BLaER1 (cell line): Measurements from ENCODE around the gene SPCS2.
"Not testable (repeated sequence)": the region's sequence is repeated elsewhere in the genome, so short reads cannot be mapped to it uniquely, and the experiment has no call there.

ENCODE experiments used
- H3K27ac ChIP-seq: shearing (Covaris generic); formaldehyde crosslinking; 2 replicates; pipeline ENCODE4 v1.8.1; 2022
- H3K27me3 ChIP-seq: shearing (Covaris generic); formaldehyde crosslinking; 2 replicates; pipeline ENCODE4 v1.8.1; 2022
- H3K36me3 ChIP-seq: shearing (Covaris generic); formaldehyde crosslinking; 2 replicates; pipeline ENCODE4 v1.8.1; 2022
- H3K4me1 ChIP-seq: shearing (Covaris generic); formaldehyde crosslinking; 2 replicates; pipeline ENCODE4 v1.8.1; 2022
- H3K4me2 ChIP-seq: shearing (Covaris generic); formaldehyde crosslinking; 2 replicates; pipeline ENCODE4 v1.8.1; 2022
- H3K4me3 ChIP-seq: shearing (Covaris generic); formaldehyde crosslinking; 2 replicates; pipeline ENCODE4 v1.8.1; 2022
- H3K9ac ChIP-seq: shearing (Covaris generic); formaldehyde crosslinking; 2 replicates; pipeline ENCODE4 v1.8.1; 2022
- H3K9me3 ChIP-seq: shearing (Covaris generic); formaldehyde crosslinking; 2 replicates; pipeline ENCODE4 v1.8.1; 2022
- H4K20me1 ChIP-seq: shearing (Covaris generic); formaldehyde crosslinking; 2 replicates; pipeline ENCODE4 v1.8.1; 2022
- Cebpa-rat ChIP-seq: shearing (Covaris generic); IDR thresholded peaks from 2 replicates; pipeline ENCODE4 v1.8.1; 2022

SPCS2 gene

DNA sequence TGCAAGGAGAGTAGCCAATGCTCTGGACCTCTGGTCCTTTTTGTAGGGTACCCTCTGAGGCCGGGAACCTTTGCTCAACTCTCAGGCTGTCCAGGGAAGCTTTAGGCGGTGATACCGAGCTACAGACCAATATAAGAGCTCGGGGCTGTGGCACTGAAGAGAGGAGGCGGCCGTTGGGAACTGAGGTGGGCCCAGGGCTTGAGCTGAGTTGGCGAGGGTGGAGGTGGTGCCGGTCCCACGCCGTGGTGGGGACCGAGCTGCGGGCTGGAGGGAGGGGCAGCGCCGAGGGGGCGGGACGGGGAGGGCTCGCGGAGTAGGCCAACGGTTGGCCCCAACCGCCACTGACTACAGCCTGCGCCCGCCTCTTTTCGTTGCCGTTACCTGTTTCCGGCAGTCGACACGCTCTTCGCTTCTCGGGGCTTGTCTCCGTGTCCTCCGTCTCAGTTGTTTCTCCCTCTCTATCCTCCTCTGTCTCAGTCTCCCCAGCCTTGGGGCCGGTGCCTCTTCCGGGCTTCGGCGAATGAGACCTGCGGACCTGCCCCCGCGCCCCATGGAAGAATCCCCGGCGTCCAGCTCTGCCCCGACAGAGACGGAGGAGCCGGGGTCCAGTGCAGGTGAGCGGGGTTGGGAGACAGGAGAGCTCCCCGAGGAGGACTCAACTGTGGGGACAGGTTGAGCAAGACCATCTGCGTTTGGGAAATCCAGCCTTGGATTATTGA is 39.6 kb downstream of the SPCS2 start, which contains the start of gene NEU3:
Gene NEU3, plus strand, starts transcription at position 393 of the 719 bp plus-strand sequence. Its CDS starts 128 bp downstream, at position 521.
- H3K27me3 ChIP-seq = no peaks in the 10 kb centered on the region
- H3K4me2 ChIP-seq = peak within 1 kb of the TSS; percentile 86
- peak within 1 kb of the TSS; percentile 87 for H3K4me3 ChIP-seq
- H3K9me3 ChIP-seq = no peaks in the 10 kb centered on the region
- H3K4me1 ChIP-seq = peaks cover 48% of the 10 kb centered on the region
- no peak for TF ChIP-seq Cebpa-rat
- peaks cover 28% of the 10 kb centered on the region for H4K20me1 ChIP-seq
- H3K9ac ChIP-seq = peak within 1 kb of the TSS; percentile 94
- H3K36me3 ChIP-seq = peaks cover 4% of the 10 kb centered on the region
- peak within 1 kb of the TSS; percentile 95 for H3K27ac ChIP-seq

DNA sequence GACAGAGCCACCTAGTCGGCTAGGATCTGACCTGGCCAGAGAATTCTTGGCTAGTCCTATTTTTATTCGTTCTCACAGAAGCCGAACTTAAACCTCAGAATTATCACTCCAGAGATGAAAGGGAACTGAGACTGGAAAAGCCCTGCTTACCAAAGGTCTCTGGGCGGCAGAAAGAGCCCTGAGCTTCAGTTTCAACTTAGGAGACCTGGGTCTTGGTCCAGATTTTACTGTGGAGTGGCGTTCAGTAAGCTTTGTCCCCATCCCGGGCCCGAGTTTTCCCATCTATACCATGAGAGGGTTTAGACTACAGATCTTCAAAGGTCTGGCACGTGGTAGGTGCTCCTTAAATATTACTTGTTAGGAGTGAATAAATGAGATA is 40.2 kb downstream of the SPCS2 start:
- no peaks in the 10 kb centered on the region for H3K9me3 ChIP-seq
- H3K4me2 ChIP-seq = peak overlapping the region; percentile 86
- H3K36me3 ChIP-seq = peaks cover 9% of the 10 kb centered on the region
- peaks cover 34% of the 10 kb centered on the region for H4K20me1 ChIP-seq
- H3K4me3 ChIP-seq = peak overlapping the region; percentile 87
- no peaks in the 10 kb centered on the region for H3K27me3 ChIP-seq
- TF ChIP-seq Cebpa-rat = no peak
- peak overlapping the region; percentile 94 for H3K9ac ChIP-seq
- peak overlapping the region; percentile 95 for H3K27ac ChIP-seq
- H3K4me1 ChIP-seq = peaks cover 48% of the 10 kb centered on the region

DNA sequence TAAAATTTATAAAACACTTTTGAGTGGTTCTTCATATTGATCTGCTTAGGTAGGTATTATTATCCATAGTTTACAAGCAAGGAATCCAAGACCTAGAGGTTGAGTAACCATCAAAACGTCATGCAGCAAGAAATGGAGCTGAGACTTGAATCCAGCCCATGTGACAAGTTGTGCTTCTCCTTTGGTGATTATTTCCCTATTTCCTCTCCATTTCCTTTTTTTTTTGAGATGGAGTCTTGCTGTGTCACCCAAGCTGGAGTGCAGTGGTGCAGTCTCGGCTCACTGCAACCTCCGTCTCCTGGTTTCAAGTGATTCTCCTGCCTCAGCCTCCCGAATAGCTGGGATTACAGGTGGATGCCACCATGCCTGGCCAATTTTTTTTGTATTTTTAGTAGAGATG is 41.1 kb downstream of the SPCS2 start:
- not testable (repeated sequence) for H3K9me3 ChIP-seq, H3K27ac ChIP-seq, H3K27me3 ChIP-seq
- Histone ChIP-seq H3K36me3 (peaks cover 18% of the 10 kb centered on the region), H3K4me1 (peaks cover 48% of the 10 kb centered on the region), H4K20me1 (peaks cover 41% of the 10 kb centered on the region), H3K9ac (peak overlapping the region; percentile 40; the same call in 1 of the 2 replicates), H3K4me2 (peak overlapping the region; percentile 86), H3K4me3 (peak overlapping the region; percentile 87)

- Histone ChIP-seq H3K4me2 (peak overlapping the region; percentile 86), H3K4me3 (0 out of 2 replicates have a peak overlapping the region, but pooled peaks have one; percentile 87), H3K36me3 (peaks cover 26% of the 10 kb centered on the region)
Observed at GRCh38 chr11:74990941-74991340, 41.9 kb downstream of the SPCS2 start.

DNA sequence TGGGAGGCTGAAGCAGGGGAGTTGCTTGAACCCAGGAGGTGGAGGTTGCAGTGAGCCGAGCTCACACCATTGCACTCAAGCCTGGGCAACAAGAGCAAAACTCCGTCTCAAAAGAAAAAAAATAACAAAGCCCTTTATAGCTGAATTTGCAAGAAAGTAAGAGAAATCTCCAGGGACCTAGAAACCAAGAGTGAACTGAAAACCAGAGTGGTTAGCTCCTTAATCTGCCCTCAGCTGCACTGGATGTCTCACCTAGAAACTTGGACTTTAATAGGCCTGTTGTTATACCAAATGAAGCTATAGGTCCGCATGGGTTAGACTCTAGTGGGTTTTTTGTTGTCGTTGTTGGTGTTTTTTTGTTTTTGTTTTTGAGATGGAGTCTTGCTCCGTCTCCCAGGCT is 43.8 kb downstream of the SPCS2 start:
- Histone ChIP-seq H3K27me3 (no peaks in the 10 kb centered on the region), H3K27ac (0 out of 2 replicates have a peak overlapping the region, but pooled peaks have one; percentile 2), H3K36me3 (peaks cover 45% of the 10 kb centered on the region), H4K20me1 (peaks cover 41% of the 10 kb centered on the region), H3K4me3 (no peak overlapping the region), H3K4me2 (peak overlapping the region; percentile 86), H3K9ac (no peak overlapping the region), H3K9me3 (no peaks in the 10 kb centered on the region), H3K4me1 (peaks cover 45% of the 10 kb centered on the region)
- TF ChIP-seq Cebpa-rat = no peak

More at GRCh38 chr11:74990941-74991340, 41.9 kb downstream of the SPCS2 start:
- Histone ChIP-seq H3K27ac (no peak overlapping the region), H3K9me3 (no peaks in the 10 kb centered on the region), H3K27me3 (no peaks in the 10 kb centered on the region), H3K4me1 (peaks cover 48% of the 10 kb centered on the region), H3K9ac (peak overlapping the region; percentile 21; the same call in 1 of the 2 replicates), H4K20me1 (peaks cover 41% of the 10 kb centered on the region)
- TF ChIP-seq Cebpa-rat = no peak

- Histone ChIP-seq H3K4me1 (no peaks in the 10 kb centered on the region), H4K20me1 (peaks cover 16% of the 10 kb centered on the region; the same call in 1 of the 2 replicates), H3K36me3 (peaks cover 99% of the 10 kb centered on the region), H3K4me3 (no peak overlapping the region), H3K27me3 (no peaks in the 10 kb centered on the region), H3K9ac (no peak overlapping the region), H3K4me2 (no peak overlapping the region), H3K9me3 (no peaks in the 10 kb centered on the region), H3K27ac (no peak overlapping the region)
- no peak for TF ChIP-seq Cebpa-rat
Observed at GRCh38 chr11:75000975-75001354, 51.9 kb downstream of the SPCS2 start.

GRCh38 chr11:75001686-75002085 is 52.6 kb downstream of the SPCS2 start:
- H4K20me1 ChIP-seq = peaks cover 16% of the 10 kb centered on the region; the same call in 1 of the 2 replicates
- no peaks in the 10 kb centered on the region for H3K27me3 ChIP-seq
- no peak overlapping the region for H3K27ac ChIP-seq
- no peak overlapping the region for H3K9ac ChIP-seq
- H3K4me2 ChIP-seq = no peak overlapping the region
- H3K4me1 ChIP-seq = no peaks in the 10 kb centered on the region
- TF ChIP-seq Cebpa-rat = no peak
- H3K4me3 ChIP-seq = no peak overlapping the region
- peaks cover 99% of the 10 kb centered on the region for H3K36me3 ChIP-seq
- H3K9me3 ChIP-seq = no peaks in the 10 kb centered on the region

GRCh38 chr11:75002516-75002915 is 53.5 kb downstream of the SPCS2 start:
- Histone ChIP-seq H3K36me3 (peaks cover 99% of the 10 kb centered on the region), H4K20me1 (peaks cover 16% of the 10 kb centered on the region; the same call in 1 of the 2 replicates), H3K4me1 (no peaks in the 10 kb centered on the region), H3K4me3 (no peak overlapping the region), H3K9ac (no peak overlapping the region), H3K9me3 (no peaks in the 10 kb centered on the region), H3K4me2 (no peak overlapping the region), H3K27ac (no peak overlapping the region), H3K27me3 (no peaks in the 10 kb centered on the region)
- TF ChIP-seq Cebpa-rat = no peak

- Histone ChIP-seq H3K4me2 (no peak overlapping the region), H3K4me3 (no peak overlapping the region), H3K36me3 (peaks cover 99% of the 10 kb centered on the region), H4K20me1 (0 out of 2 replicates have a peak, but pooled peaks cover 9% of the 10 kb centered on the region), H3K4me1 (no peaks in the 10 kb centered on the region), H3K27me3 (no peaks in the 10 kb centered on the region), H3K27ac (no peak overlapping the region), H3K9ac (no peak overlapping the region), H3K9me3 (no peaks in the 10 kb centered on the region)
- TF ChIP-seq Cebpa-rat = no peak
Observed at GRCh38 chr11:75004215-75004614, 55.1 kb downstream of the SPCS2 start.

- peaks cover 93% of the 10 kb centered on the region for H3K36me3 ChIP-seq
- H3K4me1 ChIP-seq = no peaks in the 10 kb centered on the region
- no peaks in the 10 kb centered on the region for H3K27me3 ChIP-seq
- H3K27ac ChIP-seq = no peak overlapping the region
- no peak overlapping the region for H3K4me3 ChIP-seq
- H3K4me2 ChIP-seq = no peak overlapping the region
- H4K20me1 ChIP-seq = no peaks in the 10 kb centered on the region
- no peak overlapping the region for H3K9ac ChIP-seq
- no peak for TF ChIP-seq Cebpa-rat
- no peaks in the 10 kb centered on the region for H3K9me3 ChIP-seq
Observed at GRCh38 chr11:75011357-75011756, 62.3 kb downstream of the SPCS2 start.
